ENCODE measurements around the gene CEP128.

- TF ChIP-seq HDGF (IDR thresholded peaks at IDR 0.05; ENCODE audit: borderline replicate concordance): no peak
- no peak for TF ChIP-seq ARNT (IDR thresholded peaks at IDR 0.05)
- TF ChIP-seq FOXA1 (IDR thresholded peaks at IDR 0.05): no peak
- TF ChIP-seq NFRKB (IDR thresholded peaks at IDR 0.05): no peak
- TF ChIP-seq CTBP1 (IDR thresholded peaks at IDR 0.05; ENCODE audit: borderline replicate concordance): no peak
- TF ChIP-seq LEF1 (IDR thresholded peaks at IDR 0.05; ENCODE audit: borderline replicate concordance): no peak
- TF ChIP-seq FOXM1 (IDR thresholded peaks at IDR 0.05; ENCODE audit: borderline replicate concordance): no peak
Measured at GRCh38 chr14:80959496-80959895, 18.0 kb upstream of the CEP128 start.

Data from HEK293T (cell line).